ENCODE data around the gene WFS1. TPM values are rescaled to one million over a fixed set of nuclear protein-coding genes. Genes with fewer than 3 reads are reported as not detected.

The WFS1 gene
- polyA plus RNA-seq, 10 donors: 16.0 to 25.7 (median 19.7) TPM

GRCh38 chr4:6297266-6297815 is 27.7 kb downstream of the WFS1 start:
- DNase-seq: no peak

- no peak for DNase-seq
Measured at GRCh38 chr4:6298035-6298434, 28.4 kb downstream of the WFS1 start.

DNA sequence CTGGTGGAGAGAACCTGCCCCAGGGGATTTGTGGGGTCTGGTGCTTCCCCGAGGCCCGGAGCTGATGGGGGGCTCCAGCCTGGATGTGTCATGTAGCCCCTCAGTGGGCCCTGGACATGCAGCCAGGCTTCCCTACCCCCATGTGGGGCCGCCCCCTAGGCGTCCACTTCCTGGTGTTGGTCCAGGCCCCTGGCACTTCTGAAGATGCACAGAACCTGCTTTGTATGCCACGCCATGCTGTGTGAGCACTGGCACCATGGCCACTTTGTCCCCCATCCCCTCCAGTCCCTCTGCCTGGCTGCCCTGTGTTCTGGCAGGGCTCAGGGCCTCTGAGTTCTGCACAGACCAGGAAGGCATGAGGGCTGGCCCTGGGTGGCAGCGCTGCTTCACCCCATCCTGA is 29.2 kb downstream of the WFS1 start:
- DNase-seq: no peak

- no peak for DNase-seq
Measured at GRCh38 chr4:6299875-6300274, 30.2 kb downstream of the WFS1 start.

- DNase-seq: no peak
Measured at GRCh38 chr4:6300359-6300758, 30.7 kb downstream of the WFS1 start.

- no peak for DNase-seq
Measured at GRCh38 chr4:6301051-6301731, 31.5 kb downstream of the WFS1 start.

- no peak for DNase-seq
Measured at GRCh38 chr4:6301732-6302442, 32.2 kb downstream of the WFS1 start.

DNA sequence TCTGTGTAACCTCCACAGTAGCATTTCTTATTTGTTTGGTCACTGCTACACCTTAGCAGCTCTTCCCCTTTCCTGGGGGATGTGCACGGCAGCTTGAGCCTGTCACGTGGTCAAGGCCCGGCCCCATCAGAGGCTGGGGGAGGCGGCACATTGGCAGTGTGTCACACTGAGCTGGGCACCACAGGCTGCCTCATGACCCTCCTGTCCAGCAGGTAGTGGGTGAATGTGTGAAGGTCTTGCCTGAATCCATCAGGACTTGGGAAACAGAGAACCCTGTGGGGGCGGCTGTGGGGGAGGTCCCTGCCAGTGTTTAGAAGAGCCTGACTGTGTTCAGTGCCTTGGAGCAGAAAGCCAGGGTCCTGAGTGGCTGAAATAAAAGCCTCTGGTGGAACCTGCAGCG is 33.2 kb downstream of the WFS1 start:
- DNase-seq: no peak

DNA sequence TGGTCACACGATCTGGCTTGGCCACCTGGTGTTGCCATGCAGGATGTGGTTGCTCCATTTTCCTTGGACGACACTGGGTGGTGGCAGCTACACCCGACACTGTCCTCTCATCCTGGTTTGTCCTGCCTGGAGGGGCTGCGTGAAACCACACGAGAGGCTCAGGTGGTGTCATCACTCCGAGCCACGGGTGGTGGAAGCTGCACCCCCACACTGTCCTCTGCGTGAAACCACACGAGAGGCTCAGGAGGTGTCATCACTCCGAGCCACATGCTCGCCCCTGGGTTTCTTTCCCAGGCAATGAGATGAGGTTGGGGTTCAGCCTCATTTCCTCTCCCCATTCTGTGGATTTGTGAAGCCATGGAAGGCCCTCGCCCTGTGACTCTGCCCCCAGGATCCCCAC is 34.3 kb downstream of the WFS1 start:
- DNase-seq: no peak

DNA sequence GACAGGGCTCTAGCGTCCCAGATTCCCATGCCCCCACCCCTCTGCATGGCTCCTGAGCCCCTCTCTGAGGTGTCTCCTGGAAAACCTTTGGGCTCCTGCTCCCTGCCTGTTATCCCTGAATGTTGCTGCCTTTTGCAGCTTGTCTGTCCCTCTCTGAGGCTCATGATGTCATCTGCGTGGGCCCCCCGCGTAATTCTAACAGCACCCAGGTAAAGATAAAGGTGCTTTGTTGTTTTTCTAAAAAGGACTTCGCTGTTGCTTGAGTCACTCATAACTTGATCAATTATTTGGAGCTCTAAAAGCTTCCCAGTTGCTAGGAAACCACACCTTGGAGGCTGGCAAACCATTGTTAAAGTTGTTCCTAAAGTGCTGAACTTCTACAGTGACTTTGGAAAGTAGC is 36.6 kb downstream of the WFS1 start:
- no peak for DNase-seq

GRCh38 chr4:6307230-6307629 is 37.6 kb downstream of the WFS1 start:
- no peak for DNase-seq

GRCh38 chr4:6307891-6308290 is 38.2 kb downstream of the WFS1 start:
- no peak for DNase-seq

- DNase-seq: peak in 2 of 3 donors; percentile 51 to 78
Measured at GRCh38 chr4:6308899-6309643, 39.4 kb downstream of the WFS1 start.

GRCh38 chr4:6309777-6310176 is 40.1 kb downstream of the WFS1 start:
- DNase-seq: no peak

- no peak for DNase-seq
Measured at GRCh38 chr4:6313216-6313615, 43.6 kb downstream of the WFS1 start.

DNA sequence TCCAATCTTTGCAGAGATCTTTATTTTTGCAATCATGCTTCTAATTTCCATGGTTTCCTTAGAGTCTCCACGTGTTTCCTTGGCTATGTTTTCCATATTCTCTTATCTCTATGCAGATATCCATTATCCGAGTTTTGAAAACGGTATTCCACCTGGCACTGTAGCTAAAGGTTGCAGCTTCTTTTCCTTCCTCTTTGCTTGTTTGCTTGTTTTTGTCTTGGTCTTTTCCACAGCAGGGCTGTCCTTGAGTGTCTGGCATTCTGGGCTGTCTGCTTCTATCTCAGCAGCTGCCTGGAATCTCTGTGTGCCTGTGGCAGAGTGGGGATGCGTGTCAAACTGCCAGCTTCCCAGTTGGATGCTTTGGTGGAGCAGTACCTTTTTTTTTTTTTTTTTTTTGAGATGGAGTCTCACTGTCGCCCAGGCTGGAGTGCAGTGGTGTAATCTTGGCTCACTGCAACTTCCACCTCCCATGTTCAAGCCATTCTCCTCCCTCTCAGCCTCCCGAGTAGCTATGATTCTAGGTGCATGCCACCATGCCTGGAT is 46.9 kb downstream of the WFS1 start:
- DNase-seq: no peak

GRCh38 chr4:6318206-6318605 is 48.6 kb downstream of the WFS1 start:
- no peak for DNase-seq

- no peak for DNase-seq
Measured at GRCh38 chr4:6319530-6320150, 50.0 kb downstream of the WFS1 start.

DNA sequence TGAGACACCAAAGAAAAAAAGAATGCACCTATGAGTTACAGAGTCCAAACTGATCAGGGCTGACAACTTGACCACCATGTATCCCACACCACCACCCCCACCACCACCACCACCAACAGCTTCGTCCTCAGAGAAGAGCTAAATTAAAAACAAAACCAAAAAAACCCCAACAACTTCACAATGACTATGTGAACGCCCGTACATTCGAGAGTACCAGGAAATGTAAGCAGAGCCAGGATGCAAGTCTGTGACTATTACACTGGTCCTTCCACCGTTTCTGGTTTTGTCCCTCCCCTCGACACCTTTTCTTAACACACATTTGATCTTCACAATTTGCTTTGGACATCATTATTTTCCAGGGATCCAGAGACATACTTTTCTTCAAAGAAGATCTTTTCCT is 51.0 kb downstream of the WFS1 start:
- DNase-seq: no peak

- no peak for DNase-seq
Measured at GRCh38 chr4:6321361-6321760, 51.7 kb downstream of the WFS1 start.

- DNase-seq: no peak
Measured at GRCh38 chr4:6322067-6322760, 52.6 kb downstream of the WFS1 start.
